Prostate gland (tissue), 2 donors: ENCODE data around the gene DDAH1.

Experiments used
- CTCF ChIP-seq, 4 experiments: fragments of 200-600 bp in 2 of 4; fragments of 450-650 bp in 2 of 4; sonication (generic) in 2 of 4; IDR thresholded peaks; 1 replicate in 3 of 4; 2 replicates in 1 of 4; pipeline ENCODE4 v1.5.1; 2016 to 2019; ENCODE audit warnings: antibody characterized with exemption in 4 of 4, mild to moderate bottlenecking in 2 of 4, moderate library complexity in 2 of 4
- POLR2A ChIP-seq: fragments of 450-650 bp; IDR thresholded peaks from one replicate; pipeline ENCODE4 v1.6.1; 2016; ENCODE audit warnings: antibody characterized with exemption, mild to moderate bottlenecking
- POLR2AphosphoS5 ChIP-seq: sonication (generic); formaldehyde crosslinking; IDR thresholded peaks from one replicate; pipeline ENCODE4 v1.6.1; 2017; ENCODE audit warnings: antibody characterized with exemption

DNA sequence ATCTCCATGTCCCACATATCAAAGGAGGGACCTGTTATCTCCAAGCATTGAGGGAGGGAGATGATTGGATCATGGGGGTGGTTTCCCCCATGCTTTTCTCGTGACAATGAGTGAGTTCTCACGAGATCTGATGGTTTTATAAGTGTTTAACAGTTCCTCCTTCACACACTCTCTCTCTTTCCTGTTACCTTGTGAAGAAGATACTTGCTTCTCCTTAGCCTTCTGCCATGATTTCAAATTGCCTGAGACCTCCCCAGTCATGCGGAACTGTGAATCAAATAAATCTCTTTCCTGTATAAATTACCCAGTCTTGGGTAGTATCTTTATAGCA, 91.6 kb downstream of the DDAH1 start:
- TF ChIP-seq CTCF (IDR thresholded peaks at IDR 0.05) (no peak), POLR2A (no peak), POLR2AphosphoS5 (no peak)
